GM21360 (cell line): ENCODE measurements around the gene ARMC12.
A peak's percentile ranks its signal among the peaks of the same experiment; 100 is the strongest.

Experiments used
- ATAC-seq: cut with Tn5 transposase; IDR thresholded peaks from one replicate; pipeline ENCODE4 v1.9.1; 2021; ENCODE audit warnings: mild to moderate bottlenecking, moderate library complexity; ENCODE audit not compliant: unreplicated experiment

ARMC12 gene

DNA sequence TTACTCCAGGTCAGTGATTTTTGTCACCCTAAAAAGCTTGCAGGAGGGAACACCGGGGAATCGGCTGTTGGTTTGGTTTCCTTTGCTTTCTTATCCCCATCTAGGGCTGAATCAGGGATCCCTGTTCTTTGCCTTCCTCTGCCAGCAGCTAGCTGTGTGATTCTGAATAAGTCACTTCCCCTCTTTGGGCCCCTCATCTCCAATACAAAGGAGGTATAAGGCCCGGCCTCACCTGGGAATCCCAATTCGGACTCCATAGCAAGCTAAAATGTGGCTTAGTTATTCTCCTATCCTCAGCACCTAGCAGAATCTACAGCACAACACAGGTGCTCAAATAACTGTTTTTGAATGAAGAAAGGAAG, 18.5 kb upstream of the ARMC12 start:
- ATAC-seq, result no peak

DNA sequence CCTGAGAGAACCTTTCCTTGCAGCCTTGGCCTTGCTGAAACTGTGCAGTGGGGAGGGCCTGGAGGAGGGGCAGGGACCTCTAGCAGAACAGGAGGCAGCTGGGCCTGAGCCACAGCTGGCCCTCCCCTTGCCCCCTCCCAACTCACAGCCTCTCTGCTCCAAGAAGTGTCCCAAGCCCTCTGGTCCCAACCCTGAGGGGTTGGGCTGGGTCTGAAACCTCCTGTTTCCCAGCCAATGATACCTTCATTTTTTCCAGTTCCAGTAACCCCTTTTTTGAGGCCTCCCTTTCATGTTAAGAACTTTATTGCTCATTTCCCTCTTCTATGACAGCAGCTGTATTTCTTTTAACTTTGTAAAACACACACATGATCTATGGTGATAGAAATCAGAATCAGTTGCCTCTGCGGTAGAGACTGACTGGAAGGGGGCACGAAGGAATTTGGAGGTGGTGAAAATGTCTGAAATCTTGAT, 17.9 kb upstream of the ARMC12 start:
- ATAC-seq, result no peak

DNA sequence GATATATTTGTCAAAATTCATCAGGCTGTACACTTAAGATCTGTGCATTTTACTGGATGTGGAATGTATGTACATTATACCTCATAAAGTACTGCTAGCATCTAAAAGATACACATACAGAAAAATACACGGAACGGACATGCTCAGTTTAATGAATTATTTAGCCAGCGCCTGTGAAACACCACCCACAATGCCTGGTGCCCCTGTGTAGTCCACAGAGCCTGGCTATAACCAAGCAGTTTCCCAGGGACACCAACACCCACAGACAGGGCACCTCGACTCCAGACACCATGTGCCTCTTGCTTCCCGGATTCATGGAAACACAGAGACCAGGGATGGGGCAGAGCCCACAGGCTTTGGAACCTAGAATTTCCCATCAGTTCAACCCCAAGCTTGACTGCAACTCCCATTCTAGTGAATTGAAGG, 17.4 kb upstream of the ARMC12 start:
- no peak for ATAC-seq

DNA sequence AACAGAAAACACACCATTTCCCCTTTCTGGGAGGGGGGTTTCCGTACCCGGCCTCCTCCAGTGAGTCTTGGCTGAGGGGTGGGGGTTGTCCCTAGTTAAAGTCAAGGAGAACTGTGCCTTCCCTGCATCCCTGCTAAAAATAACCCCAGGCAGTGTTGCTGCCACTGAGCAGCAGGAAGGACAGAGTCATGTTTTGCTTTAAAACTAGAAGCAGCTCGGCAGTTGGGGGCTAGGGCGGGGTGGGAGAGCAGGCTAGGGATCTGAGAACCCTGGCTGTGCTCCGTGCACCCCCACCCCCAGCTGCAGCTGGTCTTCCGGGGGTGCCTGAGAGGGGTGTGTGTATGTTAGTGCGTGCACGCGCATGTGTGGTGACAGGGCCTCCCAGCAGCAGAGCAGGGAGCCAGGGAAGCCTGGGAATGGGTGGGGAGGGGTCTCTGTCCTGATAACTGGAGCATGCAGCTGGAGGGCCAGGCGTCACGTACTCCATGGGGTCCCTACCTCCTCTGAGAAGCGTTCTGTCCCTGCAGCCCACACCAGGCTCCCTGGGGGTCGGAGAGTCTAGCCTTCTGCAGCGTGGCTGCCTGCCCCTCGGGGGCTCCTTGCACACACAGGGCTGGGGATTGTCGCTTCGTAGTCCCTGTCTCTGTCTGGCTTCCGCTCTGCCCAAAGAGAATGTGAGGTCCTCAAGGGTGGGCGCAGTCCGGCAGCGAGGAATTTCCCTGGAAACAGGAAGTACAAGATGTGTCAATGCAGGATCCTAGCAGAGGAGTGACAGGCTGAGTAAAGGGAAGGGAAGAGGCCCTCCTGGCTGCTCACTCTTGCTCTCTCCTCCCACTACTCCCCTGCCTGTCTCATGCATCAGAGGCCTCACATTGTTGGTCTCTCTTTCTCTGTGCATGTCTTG, 16.8 kb upstream of the ARMC12 start:
- no peak for ATAC-seq

DNA sequence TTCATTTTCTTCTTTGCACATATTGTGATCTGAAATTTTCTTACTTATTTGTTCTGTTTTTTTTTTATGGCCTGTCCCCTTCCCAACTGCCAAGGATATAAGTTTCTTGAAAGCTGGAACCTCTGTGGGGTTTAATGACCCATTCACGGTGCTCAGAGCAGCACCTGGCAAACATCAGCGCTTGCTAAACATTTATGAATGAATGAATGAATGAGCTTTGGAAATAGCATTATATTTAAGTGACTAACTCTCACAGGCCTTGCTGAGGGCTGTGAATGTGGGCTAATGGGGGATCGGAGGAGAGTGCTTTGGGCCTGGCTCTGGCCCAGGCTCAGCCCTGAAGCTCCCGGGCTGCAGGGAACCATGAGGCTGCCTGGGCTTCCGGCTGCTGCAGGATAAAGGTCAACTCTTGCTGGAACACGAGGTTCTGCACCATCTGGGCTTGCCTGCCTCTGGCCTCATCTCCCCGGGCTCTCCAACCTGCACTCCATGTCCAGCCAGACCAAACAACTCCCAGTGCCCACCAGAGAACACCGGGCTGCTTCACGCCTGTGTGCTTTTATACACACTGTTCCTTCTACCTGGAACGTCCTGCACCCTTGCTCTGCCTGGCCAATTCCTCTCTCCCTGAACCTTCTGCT, 14.6 kb upstream of the ARMC12 start:
- no peak for ATAC-seq

DNA sequence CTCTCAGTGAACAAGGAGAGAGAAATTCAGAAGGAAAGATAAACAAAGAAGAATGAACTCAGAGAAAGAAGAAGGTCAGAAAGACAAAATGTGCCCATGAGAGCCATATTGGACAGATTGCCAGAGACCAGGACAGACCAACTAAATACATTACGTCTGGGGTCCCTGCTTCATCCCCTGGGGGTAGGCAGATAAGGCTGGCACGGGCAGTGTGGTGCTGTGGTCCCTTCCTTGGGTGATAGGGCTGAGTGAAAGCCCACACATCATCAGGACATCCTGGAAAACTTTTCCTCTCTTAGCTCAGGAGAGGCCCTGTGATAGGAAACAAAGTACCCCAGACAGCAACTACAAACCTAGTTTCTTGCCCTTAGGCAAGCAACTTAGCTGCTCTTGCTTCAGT, 13.2 kb upstream of the ARMC12 start:
- no peak for ATAC-seq

DNA sequence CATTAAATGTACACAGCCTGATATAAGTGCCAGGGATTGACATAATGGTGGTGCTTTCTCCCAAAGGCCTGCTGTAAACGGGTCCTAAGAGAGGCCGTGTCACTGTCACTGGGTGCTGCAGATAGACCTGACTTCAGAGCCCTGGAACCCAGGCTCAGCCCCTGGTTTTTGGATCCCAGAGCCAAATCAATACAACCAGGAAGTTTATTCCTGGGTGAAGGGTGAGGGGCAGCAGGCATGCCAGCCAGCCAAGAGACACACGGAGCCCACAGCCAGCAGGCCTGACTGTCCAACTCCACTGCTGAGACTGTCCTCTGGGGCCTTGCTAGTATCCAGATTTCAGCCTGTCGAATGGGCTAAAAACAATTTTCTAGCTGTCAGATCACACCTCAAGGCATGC, 12.8 kb upstream of the ARMC12 start:
- ATAC-seq, result no peak

DNA sequence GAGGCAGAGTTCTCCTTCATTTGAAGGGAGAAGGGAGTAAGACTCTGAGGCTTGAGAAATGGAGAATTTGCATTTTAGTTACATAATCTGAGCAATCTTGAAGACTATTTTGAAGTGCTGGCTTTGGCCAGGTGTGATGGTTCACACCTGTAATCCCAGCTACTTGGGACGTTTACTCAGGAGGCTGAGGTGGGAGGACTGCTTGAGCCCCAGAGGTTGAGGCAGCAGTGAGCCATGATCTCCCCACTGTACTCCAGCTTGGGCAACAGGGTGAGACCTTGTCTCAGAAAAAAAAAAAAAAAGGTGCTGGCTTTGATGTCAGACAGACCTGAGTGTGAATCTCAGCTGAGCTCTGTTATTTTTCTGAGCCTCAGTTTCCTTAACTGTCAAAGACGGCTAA, 12.4 kb upstream of the ARMC12 start:
- ATAC-seq, result no peak

DNA sequence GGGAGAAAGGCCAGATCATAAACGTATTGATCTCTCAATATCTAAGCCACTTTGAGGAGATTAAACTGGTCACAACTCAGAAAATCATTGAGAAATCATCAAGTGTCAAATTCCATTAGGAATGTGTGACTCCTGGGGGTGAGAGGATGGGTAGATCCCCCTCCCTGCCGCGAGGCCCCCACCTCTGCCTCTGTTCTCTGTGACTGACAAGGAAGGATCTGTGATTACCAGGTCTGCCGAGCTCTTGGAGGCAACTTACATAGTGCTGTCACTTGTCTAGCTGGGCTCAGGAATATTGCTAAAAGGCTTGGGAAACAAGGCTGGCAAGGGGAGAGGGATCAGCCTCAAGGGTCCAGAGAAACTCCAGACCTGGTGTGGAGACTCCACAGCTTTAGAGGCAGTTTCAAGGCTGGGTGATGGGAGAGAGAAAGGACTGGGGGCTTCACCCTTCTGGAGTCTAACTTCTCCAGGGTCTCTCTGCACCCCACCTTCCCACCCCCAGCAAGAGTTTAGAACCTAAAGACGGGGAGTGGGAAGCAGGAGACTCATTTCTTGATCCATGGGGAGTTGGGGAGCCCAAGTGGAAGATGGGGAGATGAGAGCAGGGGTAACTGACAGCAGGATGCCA, 11.6 kb upstream of the ARMC12 start:
- no peak for ATAC-seq

DNA sequence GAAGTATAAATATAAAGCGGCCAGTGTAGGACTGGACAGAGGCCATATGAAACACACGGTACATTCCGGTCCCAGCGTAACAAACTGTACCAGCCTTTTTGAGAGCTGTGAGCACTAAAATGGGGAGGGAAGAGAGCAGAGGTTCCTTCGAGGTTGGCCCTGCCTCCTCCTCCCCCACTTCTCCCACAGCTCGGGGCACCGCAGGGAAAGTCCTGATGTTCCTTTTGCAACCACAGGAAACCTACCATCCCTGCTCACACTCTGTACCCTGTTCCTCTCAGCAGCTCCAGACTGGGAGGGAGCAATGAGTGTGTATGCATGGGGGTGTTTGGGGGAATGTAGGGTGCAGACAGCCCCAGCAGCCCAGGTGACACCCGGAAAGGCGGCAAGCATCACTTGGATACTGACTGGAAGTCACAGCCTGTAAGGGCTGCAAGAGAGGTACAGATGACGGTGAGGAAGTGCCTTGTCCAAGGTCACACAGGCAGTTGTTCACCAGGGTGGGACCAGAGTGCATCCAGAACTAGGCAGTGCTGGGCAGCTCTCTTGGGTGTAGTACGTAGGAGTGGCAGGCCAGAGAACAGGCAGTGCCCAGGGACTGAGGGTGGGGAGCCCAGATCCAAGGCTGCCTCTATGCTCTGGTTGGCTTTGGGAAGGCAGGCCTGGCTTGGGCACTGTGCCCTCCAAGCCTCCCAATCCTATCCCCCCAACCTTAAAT, 11.0 kb upstream of the ARMC12 start:
- ATAC-seq, result no peak

DNA sequence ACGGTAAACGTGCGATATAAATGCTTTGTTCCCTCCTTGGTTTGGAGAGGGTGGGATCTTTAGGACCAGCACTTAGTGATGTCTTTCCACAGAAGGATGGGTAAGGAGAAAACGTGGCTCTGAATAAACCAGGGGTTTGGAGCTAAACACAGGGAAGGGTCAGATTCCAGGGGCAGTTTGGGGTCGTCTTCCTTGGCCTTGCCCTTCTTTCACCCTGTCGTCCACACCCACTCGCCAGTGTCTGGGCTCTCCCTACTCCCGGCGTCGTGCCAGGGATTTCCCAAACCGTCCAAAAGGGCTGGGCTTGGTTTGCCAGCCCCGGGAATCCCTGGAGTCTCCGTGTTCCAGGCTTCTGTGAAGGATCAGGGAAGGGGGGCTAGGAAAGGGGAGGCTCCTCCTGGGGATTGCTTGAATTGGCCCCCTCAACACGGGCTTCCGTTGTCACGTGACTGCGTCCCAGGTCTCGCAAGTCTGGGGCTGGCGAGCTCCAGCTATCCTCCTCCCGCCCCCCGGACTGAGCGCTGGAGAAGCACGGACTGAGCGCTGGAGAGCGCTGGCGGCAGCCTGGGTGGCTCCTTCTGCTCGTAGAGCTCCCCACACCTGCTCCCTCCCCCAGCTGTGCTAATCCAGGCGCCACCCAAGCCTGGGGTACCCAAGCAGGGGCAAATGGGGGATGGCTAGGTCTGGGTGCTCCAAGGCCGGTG, 9.4 kb upstream of the ARMC12 start:
- peak; percentile 2 for ATAC-seq

DNA sequence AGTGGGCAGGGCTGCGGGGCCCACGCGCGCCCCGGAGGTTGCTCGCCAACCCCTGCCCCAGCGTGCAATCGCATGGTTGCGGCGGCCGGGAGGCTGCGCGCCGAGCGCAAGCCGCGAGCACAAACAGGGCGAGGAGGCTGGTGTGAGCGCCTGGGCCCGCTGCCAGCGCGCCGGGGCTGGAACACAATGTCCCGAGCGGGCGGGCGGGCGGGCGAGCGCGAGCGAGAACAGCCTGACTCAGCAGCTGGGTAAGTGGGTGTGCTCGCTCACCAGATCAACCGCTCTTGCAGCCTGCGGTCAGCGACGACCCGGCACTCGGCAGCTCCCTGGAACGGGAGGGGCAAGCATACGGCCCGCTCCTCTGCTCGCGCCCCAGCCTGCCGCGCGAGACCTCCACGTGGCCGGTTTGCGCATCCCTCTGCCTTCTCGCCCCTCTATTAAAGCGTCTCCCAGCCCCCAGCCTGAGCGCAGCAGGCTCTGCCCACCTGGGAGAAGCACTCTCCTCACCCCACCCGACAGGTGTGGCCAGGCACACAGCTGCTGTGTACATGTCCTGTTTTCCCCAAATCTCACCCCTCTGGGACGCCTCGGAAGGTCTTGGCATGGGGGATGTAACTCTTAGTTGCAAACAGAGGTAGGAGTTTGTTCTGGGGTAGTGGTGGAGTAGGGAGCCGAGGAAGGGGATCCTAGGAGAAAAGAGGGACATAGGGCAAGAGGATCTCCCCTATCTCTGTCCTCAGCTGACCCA, 8.7 kb upstream of the ARMC12 start:
- ATAC-seq, result peak; percentile 39

DNA sequence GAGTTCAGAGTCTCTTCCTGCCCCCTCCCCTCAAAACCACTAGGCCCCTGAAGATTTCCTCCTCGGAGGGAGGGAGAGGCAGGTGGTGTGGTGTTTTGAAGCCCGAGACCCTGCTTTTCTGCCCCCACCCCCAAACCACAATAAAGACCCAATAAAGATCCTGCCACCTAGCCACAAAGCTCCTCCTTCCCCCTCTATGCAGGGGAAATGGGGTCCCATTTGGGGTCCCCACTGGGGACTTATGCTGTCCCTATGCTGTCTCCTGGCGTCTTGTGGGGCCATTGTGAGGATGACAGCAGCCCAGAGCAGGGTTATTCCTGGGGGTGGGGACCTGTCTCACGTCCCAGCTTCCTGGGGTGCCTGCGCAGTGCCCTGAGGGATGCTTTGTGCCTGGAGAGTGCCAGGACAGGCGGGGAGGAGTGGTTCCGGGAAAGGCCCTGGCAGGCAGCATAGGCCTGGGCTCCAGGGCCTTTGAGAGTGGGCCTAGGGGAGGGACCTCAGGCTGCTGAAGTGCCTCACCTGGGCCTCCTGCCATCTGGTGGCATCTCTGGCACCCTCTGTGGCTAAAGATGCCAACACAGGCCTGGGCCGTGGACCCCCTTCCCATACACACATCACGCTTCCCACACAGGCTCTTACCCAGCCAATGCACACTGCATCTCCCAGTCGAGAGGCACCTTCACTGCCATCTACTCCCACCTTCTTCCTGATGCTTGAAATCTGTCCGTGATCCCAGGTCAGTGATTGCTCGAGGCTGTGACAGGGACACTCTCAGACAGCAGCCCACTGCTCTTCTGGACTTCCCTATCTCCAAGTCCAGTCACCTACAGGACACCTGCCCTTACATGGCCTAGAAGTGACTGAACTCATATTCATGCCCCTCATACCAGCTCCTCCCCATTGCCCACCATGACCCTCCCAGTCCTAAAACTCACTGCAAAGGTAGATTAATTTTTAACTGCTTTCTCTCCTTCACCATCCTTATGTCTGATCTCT, 7.9 kb upstream of the ARMC12 start:
- no peak for ATAC-seq

DNA sequence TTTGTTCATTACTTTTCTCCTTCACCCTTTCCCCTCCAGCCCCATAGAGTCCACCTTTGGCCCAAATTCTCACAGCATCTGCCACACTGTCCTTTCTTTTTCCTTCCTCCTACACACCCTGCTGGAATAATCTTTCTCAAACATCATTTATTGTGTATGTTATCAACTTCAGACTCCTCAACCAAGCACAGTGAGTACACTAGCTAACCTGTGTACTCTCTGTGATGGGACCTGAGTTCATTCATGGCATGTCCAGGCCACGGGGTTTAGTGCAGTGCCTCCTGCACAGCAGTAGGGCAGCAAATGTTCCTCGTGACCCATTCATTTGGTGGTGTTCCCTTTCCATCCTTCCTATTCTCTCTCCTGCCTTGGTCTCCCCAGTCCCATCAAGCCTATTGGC, 7.1 kb upstream of the ARMC12 start:
- ATAC-seq, result no peak

DNA sequence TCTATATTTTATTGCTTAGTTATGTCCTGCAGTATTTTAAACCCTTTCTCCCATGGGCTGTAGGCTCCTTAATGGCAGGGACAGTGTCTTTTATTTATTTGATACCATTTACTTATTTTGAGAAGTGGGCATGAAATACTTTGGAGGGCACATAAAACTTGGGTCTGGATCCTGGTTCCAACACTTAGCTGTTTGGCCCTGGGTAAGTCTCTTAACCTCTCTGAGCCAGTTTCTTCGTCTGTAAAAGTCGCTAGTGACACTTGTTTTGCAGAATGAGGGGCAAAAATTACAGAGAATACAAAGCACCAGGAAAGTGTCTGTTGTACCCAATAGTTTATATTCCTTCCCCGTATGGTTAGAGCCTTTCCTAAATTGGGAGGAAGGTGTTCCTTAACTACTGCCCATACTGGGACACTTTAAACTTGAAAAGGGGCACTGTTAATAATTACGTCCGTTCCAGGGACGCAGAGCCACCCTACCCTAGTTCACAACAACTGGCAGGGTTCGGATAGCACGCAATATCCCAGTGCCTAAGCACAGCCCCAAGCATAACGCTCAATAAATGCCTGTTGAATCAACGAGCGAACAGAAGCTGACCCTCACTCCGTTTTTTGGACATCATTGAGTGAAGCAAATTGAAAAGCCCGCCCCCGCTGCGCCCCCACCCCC, 6.0 kb upstream of the ARMC12 start:
- ATAC-seq, result no peak

DNA sequence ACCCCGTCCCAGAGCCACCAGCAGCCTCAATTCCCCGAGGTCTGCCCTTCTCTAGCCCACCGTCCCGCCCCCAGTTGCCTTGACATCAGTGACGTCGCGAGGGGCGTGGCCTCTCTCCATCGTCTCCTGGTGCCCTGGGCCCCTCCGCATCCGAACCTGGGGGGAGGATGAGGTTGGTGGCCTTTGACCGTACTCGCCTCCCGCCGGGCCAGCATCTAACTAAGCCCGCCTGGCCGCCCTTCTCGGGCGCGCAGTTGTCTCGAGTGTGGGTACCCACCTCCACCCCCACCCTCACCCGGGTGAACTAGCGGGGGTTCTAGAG, 5.5 kb upstream of the ARMC12 start:
- peak; percentile 34 for ATAC-seq

DNA sequence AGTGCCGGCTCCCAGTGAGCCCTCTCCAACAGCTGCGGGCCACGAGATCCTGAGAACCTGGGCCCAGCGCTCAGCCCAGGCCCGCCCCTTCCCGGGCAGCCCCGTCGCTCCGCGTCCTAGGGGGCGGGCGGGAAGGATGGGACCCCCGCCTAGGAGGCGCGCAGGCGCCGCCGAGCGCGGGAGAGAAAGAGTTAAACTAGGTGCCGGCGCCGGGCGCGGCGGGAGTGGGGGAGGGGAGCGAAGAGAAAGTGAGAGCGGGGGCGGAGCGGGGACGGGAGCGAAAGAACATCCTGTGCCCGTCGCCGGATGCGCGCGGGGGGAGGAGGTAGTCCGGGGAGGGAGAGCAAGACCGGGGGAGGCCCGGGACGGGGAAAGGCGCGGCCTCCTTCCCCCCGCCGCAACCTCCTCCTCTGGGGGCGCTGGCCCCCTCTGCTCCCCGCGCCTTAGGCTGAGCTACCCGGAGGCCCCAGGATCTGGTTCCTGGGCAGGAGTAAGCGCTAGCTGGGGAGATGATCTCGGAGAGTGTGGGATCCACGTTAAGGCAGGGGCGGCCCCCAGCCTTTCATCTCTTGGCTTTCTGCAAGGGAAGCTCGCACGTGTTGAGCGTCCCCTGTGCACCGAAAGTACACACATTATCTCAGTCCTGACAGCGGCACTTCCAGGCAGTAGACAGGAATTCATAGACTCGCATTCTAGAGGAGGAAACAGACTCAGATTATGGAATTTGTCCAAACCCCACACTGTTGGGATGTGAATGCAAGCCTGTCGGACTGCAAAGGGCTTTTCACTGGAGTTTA, 4.9 kb upstream of the ARMC12 start:
- ATAC-seq, result peak; percentile 41

DNA sequence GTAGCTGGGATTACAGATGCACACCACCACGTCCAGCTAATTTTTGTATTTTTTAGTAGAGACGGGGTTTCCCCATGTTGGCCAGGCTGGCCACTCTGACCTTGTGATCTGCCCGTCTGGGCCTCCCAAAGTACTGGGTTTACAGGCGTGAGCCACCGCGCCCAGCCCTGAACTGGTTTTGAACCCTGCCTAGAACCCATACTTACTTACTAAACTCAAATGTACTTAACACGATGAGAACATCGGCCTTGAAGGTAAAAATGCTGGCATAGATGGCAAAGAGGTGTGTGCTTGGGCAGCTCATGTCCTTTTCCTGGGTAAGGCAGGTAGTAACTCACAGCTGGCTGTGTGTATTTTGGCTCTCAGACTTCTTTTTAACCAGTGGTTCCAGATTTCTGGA, 3.2 kb upstream of the ARMC12 start:
- ATAC-seq, result no peak
